ENCODE measurements around the gene ORC1.

DNA sequence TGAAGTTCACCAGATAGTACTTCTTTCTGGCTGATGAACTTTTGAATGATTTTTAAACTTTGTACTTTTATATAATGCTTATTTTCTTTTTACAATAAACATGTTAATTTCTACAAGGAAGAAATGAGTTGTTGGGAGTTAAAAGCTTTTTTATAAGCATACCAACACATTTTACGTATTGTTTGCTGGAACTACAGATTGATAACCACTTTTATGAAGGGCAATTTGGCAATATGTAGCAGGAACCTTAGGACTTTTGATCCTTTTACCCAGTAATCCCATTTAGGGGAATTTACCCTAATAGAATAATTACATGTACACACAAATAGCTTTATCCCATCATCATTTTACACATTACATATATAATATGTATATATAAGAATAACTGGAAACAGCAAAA, 16.5 kb upstream of the ORC1 start:
- no peak for TF ChIP-seq POLR2A (IDR thresholded peaks at IDR 0.05)
- TF ChIP-seq, protein P1, sequence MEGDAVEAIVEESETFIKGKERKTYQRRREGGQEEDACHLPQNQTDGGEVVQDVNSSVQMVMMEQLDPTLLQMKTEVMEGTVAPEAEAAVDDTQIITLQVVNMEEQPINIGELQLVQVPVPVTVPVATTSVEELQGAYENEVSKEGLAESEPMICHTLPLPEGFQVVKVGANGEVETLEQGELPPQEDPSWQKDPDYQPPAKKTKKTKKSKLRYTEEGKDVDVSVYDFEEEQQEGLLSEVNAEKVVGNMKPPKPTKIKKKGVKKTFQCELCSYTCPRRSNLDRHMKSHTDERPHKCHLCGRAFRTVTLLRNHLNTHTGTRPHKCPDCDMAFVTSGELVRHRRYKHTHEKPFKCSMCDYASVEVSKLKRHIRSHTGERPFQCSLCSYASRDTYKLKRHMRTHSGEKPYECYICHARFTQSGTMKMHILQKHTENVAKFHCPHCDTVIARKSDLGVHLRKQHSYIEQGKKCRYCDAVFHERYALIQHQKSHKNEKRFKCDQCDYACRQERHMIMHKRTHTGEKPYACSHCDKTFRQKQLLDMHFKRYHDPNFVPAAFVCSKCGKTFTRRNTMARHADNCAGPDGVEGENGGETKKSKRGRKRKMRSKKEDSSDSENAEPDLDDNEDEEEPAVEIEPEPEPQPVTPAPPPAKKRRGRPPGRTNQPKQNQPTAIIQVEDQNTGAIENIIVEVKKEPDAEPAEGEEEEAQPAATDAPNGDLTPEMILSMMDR (IDR thresholded peaks at IDR 0.05), result no peak
- TF ChIP-seq POLR2AphosphoS5 (IDR thresholded peaks at IDR 0.05), result no peak
